Posterior vena cava (tissue), 2 donors: ENCODE results near the gene SH2B3. TPM values are rescaled to one million over a fixed set of nuclear protein-coding genes. Genes with fewer than 3 reads are reported as not detected.

Experiments used
- DNase-seq: peaks from one replicate; pipeline ENCODE4 v3.0.0-alpha.2; 2020; ENCODE audit warnings: low spot score
- intact Hi-C, 2 donors: fragments of 100-400 bp; cut with DNase I; formaldehyde crosslinking; loops; one replicate each; pipeline versions ENCODE4 v1.14.1 to v1.14.2; 2022 to 2023
- total RNA-seq, 2 donors: library from RNA; stranded (reverse); fragmentation: NEBNext Ultra II Directional; extraction: Animal tissue kit (Norgen Biotek cat#: 25700); gene quantifications; one replicate each; pipeline ENCODE4 v1.2.1, GENCODE V29; 2021
- donor health status: DM: yes; HTN: yes; CAD: no.
- donor health status: DM: yes; HTN: yes; CAD: no.

The SH2B3 gene
- total RNA-seq, 2 donors from 2014 or later = 31.9 to 32.4 TPM

GRCh38 chr12:111437816-111438454, 32.2 kb downstream of the SH2B3 start:
- peak; percentile 89 for DNase-seq
- intact Hi-C loops = no loop called here

GRCh38 chr12:111438481-111438880, 32.8 kb downstream of the SH2B3 start:
- DNase-seq = no peak
- intact Hi-C loops = no loop called here

GRCh38 chr12:111439657-111440151, 34.0 kb downstream of the SH2B3 start:
- no peak for DNase-seq
- intact Hi-C loops = no loop called here

GRCh38 chr12:111440152-111440551, 34.4 kb downstream of the SH2B3 start:
- no peak for DNase-seq

GRCh38 chr12:111440631-111441030, 34.9 kb downstream of the SH2B3 start:
- intact Hi-C loops = no loop called here
- no peak for DNase-seq

More at GRCh38 chr12:111440152-111440551, 34.4 kb downstream of the SH2B3 start:
- intact Hi-C loops = no loop called here

- intact Hi-C loops = no loop called here
- DNase-seq = no peak
Measured at GRCh38 chr12:111441107-111441928, 35.6 kb downstream of the SH2B3 start.

- intact Hi-C loops = no loop called here
- peak; percentile 74 for DNase-seq
Measured at GRCh38 chr12:111442301-111443045, 36.8 kb downstream of the SH2B3 start.

- intact Hi-C loops = no loop called here
- no peak for DNase-seq
Measured at GRCh38 chr12:111443086-111443485, 37.4 kb downstream of the SH2B3 start.

- intact Hi-C loops = no loop called here
- no peak for DNase-seq
Measured at GRCh38 chr12:111443586-111443985, 37.9 kb downstream of the SH2B3 start.

- intact Hi-C loops = no loop called here
- DNase-seq = no peak
Measured at GRCh38 chr12:111444314-111444924, 38.7 kb downstream of the SH2B3 start.

- intact Hi-C loops = no loop called here
- DNase-seq = peak; percentile 89
Measured at GRCh38 chr12:111444925-111445725, 39.4 kb downstream of the SH2B3 start.

- intact Hi-C loops = no loop called here
- DNase-seq = no peak
Measured at GRCh38 chr12:111445726-111446581, 40.2 kb downstream of the SH2B3 start.

GRCh38 chr12:111446631-111447570, 41.2 kb downstream of the SH2B3 start:
- no peak for DNase-seq

GRCh38 chr12:111447571-111448265, 42.0 kb downstream of the SH2B3 start:
- intact Hi-C loops = no loop called here
- DNase-seq = no peak

More at GRCh38 chr12:111446631-111447570, 41.2 kb downstream of the SH2B3 start:
- intact Hi-C loops = no loop called here

GRCh38 chr12:111448266-111448830, 42.6 kb downstream of the SH2B3 start:
- intact Hi-C loops = no loop called here
- DNase-seq = no peak
